SIG-M5 (cell line): ENCODE measurements around the gene ABCB9.
"Not testable (repeated sequence)": the region's sequence is repeated elsewhere in the genome, so short reads cannot be mapped to it uniquely, and the experiment has no call there.

Experiments
- DNase-seq: peaks from one replicate; lab custom pipeline; 2025; lab: John Stamatoyannopoulos, UW

ABCB9 gene

DNA sequence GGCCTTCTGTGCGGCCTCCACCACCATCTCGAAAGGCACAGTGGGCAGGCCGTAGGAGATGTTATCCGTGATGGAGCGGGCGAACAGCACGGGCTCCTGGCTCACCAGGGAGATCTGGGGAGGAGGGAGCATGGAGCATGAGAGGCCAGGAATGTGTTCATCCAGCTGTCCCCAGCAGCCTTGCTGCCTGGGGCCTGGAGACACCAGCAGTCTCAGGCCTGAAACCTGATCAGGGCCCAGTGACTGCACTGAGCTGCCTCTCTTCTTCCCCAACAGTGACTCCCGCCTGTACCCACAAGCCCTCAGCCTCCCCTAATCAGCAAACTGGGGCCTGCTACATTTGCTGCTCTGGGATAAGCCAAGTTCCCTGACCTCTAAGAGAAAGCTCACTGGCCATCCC is 30.9 kb downstream of the ABCB9 start:
- no peak for DNase-seq

DNA sequence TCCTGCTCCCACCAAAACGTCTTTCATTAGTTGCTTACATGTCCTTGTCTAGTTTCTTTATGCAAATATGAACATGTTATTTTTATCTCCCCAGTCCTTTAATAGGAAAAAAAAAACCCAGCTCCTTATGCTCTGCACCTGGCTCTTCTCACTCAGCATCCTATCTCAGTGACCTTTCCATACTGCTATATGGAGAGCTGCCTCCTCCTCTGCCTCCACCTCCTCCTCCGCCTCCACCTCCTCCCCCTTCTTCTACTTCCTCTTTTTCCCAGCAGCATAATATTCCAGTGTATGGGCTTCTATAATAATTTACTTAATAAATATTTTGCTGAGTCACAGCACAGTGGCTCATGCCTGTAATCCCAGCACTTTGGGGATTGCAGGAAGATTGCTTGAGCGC is 31.5 kb downstream of the ABCB9 start:
- DNase-seq = no peak

DNA sequence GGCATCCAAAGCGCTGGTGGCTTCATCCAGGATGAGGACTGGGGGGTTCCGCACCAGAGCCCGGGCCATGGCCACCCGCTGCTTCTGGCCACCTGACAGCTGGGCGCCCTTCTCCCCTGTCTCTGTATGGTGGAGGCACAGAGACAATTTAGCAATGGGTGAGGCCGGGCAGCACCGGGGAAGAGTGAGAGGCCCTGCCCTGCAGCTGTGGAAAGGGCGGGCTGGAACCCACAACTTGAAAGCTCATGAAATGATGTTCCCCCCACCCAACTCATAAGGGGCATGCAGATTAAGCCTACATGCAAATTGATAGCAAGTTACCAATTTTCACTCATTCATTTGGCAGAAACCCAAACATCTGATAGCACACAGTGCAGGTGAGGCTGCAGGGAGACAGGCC is 34.1 kb downstream of the ABCB9 start:
- DNase-seq = no peak

DNA sequence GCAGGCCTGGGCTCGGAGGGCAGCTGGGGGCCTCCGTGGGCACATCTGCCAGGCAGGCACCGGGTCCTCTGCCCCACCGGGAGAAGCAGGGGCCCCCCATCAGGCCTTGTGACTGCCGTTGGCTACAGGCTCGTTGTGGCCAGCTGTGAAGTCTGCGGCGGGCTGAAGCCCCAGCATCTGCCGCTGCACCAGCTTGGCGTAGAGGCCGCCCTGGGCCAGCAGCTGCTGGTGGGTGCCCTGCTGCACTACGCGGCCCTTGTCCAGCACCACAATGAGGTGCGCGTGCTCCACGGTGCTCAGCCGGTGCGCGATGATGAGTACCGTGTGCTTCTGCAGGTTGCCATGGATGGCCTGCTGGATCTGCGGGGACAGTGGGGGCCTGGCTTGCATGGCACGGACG is 36.5 kb downstream of the ABCB9 start:
- no peak for DNase-seq

DNA sequence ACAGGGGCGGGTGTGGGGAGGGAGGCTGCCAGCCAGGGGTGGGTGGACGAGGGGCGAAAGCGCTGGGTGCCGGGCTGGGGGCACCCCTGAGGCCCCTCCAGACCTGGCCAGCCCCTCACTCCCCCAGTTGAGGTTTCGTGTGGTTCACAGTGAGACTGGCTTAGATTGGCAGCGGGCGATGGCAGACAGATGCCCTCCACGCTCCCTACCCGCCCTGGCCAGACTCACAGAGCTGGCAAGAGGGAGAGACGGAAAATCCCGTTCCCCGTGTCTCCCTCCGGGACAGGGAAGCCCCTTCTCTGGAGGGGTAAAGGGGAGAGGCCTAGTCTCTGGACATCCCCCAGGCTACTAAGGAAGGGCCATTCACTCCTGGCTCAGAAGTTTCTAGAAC is 37.1 kb downstream of the ABCB9 start:
- DNase-seq = no peak

DNA sequence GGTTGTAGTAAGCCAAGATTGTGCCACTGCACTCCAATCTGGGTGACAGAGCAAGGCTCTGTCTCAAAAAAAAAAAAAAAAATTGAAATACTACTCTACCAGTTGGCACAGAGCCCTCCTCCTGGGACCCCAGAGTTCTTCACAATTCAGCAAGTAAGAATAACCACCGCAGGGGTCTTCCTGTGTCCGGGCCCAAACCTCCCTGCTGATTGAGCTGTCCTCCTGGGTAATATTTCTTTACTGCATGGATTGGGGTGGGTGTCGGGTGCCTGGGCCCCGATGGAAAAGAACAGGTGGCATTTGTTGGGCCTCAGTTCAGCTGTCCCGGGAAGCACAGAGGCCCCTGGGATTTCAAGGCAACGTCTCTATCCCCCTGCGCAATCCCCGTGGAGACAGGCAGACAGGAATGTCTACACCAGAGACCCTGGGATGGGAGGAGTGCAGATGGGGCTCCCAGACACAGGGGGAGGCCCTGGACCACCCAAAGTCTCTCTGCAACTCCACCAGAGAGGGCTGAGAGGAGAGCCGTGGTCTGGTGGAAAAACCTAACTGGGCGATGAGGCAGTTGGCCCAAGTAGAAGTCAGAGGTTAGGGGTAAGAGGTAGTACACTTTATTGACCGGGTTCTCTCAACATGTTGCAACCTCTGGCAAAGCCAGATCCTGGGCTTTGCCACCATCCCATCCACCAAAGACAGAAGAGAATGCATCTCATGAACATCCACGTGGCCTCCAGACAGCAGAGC is 37.7 kb downstream of the ABCB9 start:
- DNase-seq = no peak

DNA sequence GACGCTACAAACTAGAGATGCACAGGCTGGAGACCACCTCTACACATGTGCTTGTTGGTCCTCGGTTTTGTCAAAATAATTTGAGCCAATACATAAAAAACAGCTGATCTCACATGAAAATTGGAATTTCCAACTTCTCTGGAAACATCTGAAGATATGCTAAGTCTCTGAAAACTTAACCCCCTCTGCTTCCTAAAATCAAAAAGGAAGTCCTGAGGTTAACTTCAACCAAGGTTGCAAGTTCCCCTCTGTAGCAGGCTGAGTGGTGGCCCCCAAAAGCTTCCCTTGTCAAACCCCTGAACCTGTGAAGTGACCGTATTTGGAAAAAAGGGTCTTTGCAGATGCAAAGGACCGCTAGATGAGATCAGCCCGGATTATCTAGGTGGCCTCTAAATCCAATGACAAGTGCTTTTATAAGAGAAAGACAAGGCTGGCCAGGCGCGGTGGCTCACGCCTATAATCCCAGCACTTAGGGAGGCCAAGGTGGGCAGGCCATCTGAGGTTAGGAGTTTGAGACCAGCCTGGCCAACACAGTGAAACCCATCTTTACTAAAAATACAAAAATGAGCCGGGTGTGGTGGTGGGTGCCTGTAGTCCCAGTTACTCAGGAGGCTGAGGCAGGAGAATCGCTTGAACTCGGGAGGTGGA is 38.4 kb downstream of the ABCB9 start:
- DNase-seq = no peak

DNA sequence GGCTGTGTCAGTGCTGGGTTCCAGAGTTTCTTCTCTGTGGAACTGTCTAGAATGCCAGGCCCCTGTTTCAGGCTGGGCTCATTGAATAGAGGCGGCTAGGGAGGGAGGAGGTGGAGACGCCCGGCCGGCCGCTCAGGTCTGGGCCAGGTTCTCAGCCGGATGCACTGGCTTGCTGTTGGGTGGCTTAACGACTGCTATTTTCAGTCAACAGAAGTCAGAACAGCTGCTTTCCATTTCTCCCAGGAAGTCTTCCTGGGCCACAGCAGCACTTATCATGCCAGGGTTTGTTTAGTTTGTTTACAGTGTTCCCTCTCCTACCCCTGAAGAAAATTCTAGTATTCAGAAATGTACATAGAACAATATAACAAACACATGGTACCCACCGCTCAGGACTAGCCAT is 44.3 kb downstream of the ABCB9 start:
- no peak for DNase-seq

DNA sequence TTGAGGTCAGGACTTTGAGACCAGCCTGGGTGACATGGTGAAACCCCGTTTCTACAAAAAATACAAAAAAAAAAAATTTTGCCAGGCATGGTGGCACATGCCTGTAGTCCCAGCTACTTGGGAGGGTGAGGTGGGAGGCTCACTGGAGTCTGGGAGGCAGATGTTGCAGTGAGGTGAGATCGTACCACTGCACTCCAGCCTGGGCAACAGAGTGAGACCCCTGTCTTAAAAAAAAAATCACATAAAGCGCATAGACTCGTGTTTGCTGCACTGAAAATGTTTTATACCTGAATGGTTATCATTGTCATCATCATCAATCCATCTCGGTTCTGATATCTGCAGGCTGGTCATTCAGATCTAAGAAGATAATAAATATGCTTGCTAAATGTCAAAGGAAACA is 45.6 kb downstream of the ABCB9 start:
- no peak for DNase-seq

DNA sequence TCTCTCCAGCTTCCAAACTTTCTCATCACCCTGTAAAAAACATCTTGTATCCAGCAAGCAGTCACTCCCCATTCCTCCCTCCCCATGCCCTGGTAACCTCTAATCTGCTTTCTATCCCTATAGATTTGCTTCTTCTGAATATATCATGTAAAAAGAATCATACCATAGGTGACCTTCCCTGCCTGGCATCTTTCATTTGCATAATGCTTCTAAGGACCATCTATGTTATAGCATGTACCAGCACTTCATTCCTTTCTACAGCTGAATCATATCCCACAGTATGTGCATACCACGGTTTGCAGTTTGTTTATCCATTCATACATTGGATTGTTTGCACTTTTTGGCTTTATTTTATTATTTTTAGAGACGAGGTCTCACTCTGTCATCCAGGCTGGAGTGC is 47.4 kb downstream of the ABCB9 start:
- no peak for DNase-seq

DNA sequence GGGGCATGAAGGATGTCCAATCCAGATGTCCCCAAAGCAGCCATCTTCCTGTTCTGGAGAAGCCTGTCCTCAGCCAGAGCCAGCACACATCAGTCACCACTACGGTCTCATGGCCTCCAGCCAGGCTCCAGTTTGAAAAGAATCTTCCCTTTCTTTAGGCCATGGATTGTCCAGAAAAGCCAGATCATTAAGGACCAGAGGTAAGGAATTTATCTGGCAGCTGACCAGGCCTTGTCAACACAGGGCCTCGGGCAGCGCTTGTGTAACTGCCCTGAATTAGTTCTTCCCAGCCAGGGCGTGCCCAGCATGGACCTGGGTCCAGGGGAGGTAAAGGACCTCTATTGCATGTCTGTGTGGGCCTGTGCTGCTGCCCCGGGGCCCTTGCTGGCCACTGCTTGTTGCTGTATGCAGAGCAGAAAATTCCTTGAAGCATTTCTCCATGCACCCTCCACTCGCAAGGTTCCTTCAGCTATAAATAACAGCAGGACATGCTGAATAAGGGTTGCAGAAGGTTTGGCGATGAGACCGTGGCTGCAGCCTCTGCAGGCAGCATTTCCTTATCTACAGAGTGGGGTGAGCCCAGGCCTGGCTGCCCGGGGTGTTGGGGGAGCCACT is 48.6 kb downstream of the ABCB9 start:
- no peak for DNase-seq

DNA sequence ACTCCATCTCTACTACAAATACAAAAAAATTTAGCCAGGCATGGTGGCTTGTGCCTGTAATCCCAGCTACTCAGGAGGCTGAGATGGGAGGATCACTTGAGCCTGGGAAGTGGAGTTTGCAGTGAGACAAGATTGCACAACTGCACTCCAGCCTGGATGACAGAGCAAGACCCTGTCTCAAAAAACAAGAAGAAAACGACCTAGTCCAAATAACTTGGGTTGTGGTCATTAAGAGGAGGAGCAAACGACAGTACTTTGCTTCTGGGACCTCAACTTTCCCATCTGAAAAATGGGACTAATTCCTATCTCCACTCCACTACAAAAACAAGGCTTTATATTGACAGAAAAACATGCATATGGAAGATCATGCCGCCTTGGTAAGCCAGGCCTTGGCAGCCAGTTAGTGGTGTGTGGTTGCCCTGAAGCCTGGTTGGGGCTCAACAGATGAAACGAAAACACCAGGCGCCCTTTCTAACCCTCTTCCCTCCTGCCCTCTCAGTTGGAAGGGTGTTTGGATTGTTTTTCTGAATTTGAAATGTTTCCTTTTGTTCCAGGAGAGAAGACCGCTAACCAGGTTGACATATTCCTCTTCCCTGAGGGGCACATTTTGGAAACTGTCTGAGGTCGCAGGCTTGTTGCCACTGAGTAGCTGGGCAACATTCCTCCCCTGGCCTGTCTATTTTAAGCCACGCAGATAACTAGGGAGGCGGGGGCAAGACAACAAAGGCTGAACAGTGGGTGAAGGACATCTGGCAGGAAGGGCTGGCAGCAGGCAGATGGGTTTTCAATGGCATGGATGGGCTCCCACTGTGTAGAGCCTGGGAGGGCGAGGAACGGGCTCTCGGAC is 56.6 kb downstream of the ABCB9 start:
- no peak for DNase-seq

DNA sequence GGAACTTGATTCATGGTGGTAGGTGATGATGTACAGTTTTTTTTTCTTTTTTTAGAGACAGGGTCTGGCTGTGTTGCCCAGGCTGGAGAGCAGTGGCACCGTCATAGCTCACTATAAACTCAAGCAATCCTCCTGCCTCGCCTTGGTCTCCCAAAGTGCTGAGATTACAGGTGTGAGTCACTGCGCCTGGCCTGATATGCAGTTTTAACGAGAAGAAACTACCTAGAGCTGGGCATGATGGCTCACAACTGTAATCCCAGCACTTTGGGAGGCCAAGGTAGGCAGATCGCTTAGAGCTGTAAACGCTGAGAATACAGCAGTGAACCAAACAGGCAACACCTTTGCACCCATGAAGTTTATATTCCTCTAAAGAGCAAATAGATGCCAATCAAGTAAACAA is 57.3 kb downstream of the ABCB9 start:
- no peak for DNase-seq

DNA sequence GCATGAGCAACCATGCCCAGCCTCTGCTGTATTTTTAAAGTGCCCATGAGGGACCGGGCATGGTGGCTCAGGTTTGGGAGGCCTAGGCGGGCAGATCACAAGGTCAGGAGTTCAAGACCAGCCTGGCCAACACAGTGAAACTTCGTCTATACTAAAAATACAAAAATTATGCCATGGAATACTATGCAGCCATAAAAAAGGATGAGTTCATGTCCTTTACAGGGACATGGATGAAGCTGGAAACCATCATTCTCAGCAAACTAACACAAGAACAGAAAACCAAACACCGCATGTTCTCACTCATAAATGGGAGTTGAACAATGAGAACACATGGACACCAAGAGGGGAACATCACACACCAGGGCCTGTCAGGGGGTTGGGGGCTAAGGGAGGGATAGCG is 61.0 kb downstream of the ABCB9 start:
- DNase-seq = not testable (repeated sequence)

DNA sequence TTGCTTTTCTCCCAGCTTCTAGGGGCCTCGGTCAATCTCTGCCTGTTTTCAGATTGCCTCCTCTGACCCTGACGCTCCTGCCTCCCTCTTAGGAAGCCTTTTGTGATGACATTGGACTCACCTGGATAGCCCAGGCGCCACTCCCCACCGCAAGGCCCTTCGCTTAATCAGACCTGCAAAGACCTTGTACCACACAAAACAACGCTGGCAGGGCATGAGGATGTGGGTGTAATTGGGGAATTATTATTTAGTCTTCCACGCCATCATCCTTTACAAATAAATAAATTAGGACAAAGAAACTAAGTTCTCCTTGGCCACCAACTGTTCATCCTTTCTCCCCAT is 62.6 kb downstream of the ABCB9 start:
- no peak for DNase-seq

DNA sequence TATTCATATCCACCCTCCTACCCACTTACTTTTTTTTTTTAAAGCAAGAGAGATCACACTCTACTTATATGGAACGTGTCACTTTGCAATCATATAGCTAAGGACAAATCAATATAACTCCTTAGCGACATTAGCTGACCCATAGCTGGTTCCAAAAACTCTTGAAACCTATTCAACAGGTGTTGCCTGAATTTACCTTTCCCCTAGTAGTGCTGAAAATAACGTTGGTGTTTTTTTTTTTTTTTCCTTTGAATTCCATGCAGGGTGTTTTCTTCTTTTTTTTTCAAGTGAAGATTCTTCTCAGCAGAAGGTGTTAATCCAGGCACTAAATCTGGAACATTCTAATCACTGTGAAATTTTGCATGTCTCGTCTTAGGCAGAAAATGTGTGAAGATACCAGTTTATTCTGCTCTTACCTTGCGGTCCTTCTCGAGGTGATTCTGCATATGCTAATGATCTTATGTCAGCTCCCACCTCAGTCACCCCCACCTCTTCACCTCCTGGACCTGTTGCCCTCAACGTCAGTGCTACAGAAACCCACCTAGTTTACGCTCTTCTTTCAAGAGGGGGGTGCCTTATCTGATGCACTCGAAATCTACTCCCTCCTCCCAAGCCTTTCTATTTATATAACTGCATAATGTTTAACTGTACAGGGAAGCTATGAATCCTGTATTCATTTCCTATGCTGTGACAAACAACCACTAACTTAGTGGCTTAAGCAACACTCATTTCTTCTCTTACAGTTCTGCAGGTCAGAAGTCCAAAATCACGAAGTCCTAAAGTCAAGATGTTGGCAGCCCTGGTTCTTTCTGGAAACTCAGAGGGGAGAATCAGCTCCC is 63.2 kb downstream of the ABCB9 start:
- DNase-seq = no peak

DNA sequence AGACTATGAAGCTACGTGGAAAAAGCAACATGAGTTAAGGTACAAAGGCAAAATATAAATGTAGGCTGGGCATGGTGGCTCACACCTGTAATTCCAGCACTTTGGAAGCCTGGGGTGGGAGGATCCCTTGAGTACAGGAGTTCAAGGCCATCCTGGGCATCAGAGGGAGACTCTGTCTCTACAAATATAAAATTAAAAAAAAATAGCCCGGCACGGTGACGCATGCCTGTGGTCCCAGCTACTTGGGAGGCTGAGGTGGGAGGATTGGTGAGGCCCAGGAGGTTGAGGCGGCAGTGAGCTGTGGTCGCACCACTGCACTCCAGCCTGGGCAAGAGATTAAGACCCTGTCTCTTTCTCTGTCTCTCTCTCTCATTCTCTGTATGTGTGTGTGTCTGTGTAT is 66.4 kb downstream of the ABCB9 start:
- DNase-seq = no peak

DNA sequence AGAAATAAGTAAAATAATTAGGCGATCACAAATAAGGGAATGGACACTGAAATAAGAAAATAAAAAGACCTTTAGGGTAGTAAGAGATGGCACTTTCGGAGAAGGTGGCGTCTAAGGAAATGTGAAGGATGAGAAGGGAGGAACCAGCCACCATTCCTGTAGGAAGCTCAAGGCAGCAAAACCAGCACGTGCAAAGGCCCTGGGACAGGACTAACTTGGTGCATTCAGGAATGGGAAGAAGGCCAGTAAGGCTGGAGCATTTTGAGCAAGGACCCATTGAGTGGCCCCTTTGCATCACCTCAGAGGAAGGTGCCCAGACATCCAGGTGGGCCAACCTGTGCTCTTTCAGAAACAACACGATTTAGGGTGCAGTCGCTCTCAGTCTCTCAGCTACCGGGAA is 69.6 kb downstream of the ABCB9 start:
- DNase-seq = no peak

DNA sequence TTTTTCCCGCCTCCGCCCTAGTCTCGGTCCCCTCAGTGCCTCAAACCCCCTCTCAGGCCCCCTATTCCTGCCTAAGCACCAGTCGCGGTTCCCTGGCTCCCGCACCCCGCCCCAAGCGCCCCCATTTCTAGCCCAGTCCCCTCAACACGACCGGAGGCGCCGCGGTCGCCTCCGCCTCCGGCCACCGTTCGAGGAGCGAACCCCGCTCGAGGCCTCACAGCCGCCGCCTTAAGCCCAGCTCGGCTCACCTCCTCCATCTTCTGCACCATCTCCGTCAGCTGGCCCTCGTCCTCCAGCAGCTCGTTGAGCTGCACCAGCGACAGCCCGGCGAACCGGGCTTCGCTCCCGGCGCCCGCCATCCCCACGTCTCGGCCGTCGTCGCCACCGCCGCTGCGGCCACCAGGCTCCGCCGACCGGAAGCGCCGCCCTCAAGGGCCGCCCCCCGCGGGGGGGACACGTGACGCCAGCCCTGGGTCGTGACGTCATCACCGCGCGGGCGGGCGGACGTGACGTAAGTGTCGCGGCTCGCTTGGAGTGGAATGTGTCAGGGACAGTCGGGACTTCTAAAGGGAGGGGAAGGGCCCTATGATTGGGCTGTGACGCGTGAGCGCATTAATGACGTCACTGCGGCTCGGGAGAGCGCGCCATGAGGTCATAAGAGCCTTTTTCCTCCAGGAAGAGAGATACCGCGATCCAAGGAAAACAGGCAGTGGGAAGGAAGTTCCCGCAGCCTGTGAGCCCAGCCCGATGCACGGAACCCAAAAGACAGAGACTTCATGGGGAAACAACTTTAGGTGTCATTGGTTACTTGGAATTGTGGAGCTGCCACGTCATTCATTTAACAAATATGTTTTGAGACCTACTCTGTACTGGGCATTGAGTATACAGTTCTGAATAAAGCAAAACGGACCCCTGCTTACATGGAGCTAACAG is 70.3 kb downstream of the ABCB9 start, which contains the start of gene VPS37B:
Gene VPS37B (minus strand): TSS at position 421 of the 933 bp plus-strand sequence. CDS start 62 bp downstream, at position 359.
- no peak for DNase-seq

DNA sequence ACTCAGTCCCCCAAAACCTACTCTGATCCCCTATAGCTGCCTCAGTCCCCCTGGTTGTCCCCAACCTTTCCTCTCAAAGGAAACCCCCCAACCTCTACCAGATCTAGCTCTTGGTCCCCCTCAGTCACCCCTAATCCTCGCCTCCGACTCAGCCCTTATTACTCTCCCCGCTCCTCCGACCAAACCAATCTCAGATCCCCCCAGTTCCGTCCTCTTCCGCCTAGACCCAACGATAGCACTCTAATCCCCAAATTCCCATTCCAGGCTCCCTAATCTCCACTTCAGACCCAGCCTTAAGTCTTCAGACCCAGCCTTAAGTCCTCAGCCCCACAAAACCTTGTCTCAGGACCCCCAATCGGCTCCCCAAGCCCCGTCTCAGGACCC is 71.0 kb downstream of the ABCB9 start:
- no peak for DNase-seq
